ENCODE measurements around the gene TRIM72.

- no peak for TF ChIP-seq CTCF (IDR thresholded peaks at IDR 0.05; ENCODE audit: low read depth, low read length)
- no peak for TF ChIP-seq POLR2A (IDR thresholded peaks at IDR 0.05; ENCODE audit: extremely low read depth, insufficient read length)
Observed at GRCh38 chr16:31190818-31191444, 23.0 kb upstream of the TRIM72 start.

Data from NB4 (cell line).